Fibroblast of skin of left quadriceps (primary cell): Measurements from ENCODE around the gene MRPL55.

Experiments
- DNase-seq, 2 experiments: peaks; one replicate each; pipeline ENCODE4 v3.0.0-alpha.2; 2013; ENCODE audit warnings: low read depth in 2 of 2

Gene MRPL55

DNA sequence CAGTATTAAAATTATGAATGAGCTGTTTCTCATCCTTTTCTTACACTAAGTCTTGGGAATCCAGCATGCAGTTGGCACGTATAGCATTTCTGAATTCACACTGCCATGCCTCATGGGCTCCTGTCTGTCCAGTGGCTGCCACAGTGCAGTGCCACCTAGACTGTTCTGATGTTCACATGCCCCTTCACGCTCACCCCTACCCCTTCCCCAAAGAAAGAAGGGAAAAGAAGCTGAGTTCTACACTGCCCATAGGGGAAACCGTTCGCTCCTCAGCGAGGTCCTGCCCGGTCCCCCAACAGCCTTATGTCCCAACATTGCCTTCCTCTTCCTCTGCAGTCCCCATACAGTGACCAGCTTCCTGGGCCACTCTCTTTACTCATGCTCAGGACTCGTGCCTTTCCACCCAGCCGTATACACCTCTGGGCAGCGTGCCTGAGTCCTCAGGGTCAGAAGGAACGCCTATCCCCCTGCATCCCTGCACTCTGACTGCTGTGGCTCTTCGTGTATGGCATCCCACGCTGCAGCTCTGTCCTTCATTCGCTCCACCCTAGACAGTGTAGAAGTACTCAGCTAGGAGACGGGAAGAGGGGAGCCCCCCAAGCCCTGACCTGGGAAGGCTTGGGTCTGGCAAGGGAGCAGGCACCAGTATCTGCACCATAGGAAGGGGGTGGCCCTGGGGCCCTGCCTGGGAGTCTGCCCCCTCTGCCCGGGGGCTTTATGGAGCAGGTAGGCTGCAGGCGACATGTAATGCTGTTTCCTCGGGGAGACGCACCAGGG, 50.7 kb downstream of the MRPL55 start:
- DNase-seq = no peak
